Astrocyte (in vitro differentiated cells and primary cell): ENCODE data around the gene NCOA7.

Experiments used
- EZH2 ChIP-seq: IDR thresholded peaks from 2 replicates; pipeline ENCODE4 v1.6.1; 2012; ENCODE audit warnings: mild to moderate bottlenecking, low read length, inconsistent platforms; ENCODE audit not compliant: insufficient read depth
- TF ChIP-seq, protein P1 (sequence below): IDR thresholded peaks from 2 replicates; pipeline ENCODE4 v1.5.1; 2011; ENCODE audit warnings: low read depth, mild to moderate bottlenecking, inconsistent platforms, low read length, moderate library complexity; ENCODE audit not compliant: insufficient read depth

DNA sequence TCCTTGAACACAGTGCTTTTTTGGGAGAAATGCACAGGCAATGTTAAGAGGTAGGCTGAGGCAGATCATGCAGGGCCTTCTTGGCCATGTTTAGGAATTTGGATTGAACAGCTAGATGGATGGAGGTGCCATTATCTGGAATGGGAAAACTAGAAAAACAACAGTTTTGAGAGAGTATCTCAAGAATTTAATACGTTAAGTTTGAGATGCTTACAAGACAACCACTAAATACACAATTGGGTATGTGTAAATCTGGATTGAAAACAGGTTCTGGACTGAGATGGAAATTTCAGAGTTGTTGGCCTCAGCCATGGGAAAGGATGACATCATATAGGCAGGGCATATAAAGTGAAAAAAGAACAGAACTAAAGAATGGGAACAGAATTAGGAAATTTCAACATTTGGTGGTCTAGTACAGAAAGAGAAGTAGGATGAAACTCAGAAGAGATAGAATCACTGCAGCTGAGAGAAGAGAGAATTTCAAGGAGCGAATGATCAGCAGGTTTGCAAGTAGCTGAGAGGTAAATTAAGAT lies 37.1 kb downstream of the NCOA7 start:
- TF ChIP-seq, protein P1, sequence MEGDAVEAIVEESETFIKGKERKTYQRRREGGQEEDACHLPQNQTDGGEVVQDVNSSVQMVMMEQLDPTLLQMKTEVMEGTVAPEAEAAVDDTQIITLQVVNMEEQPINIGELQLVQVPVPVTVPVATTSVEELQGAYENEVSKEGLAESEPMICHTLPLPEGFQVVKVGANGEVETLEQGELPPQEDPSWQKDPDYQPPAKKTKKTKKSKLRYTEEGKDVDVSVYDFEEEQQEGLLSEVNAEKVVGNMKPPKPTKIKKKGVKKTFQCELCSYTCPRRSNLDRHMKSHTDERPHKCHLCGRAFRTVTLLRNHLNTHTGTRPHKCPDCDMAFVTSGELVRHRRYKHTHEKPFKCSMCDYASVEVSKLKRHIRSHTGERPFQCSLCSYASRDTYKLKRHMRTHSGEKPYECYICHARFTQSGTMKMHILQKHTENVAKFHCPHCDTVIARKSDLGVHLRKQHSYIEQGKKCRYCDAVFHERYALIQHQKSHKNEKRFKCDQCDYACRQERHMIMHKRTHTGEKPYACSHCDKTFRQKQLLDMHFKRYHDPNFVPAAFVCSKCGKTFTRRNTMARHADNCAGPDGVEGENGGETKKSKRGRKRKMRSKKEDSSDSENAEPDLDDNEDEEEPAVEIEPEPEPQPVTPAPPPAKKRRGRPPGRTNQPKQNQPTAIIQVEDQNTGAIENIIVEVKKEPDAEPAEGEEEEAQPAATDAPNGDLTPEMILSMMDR, result no peak
- no peak for TF ChIP-seq EZH2
